Measurements from ENCODE around the gene XBP1.
A peak's percentile ranks its signal among the peaks of the same experiment; 100 is the strongest.
"Not testable (repeated sequence)": the region's sequence is repeated elsewhere in the genome, so short reads cannot be mapped to it uniquely, and the experiment has no call there.

XBP1 gene

GRCh38 chr22:28800308-28801041, at the start of gene XBP1:
TSS of gene XBP1 (minus strand) at chr22:28800569.
- DNase-seq = peak; percentile 71 to 81 (median 78)

- DNase-seq = no peak
Measured at GRCh38 chr22:28846994-28847393, 46.6 kb upstream of the XBP1 start.

- not testable (repeated sequence) for DNase-seq
Measured at GRCh38 chr22:28844277-28844676, 43.9 kb upstream of the XBP1 start.

- DNase-seq = no peak
Measured at GRCh38 chr22:28843633-28844032, 43.3 kb upstream of the XBP1 start.

GRCh38 chr22:28841111-28841510, 40.7 kb upstream of the XBP1 start:
- DNase-seq = no peak

GRCh38 chr22:28838971-28839370, 38.6 kb upstream of the XBP1 start:
- DNase-seq = no peak

- no peak for DNase-seq
Measured at GRCh38 chr22:28837640-28838039, 37.3 kb upstream of the XBP1 start.

GRCh38 chr22:28835630-28836189, 35.3 kb upstream of the XBP1 start:
- DNase-seq = no peak

- no peak for DNase-seq
Measured at GRCh38 chr22:28833276-28833923, 33.0 kb upstream of the XBP1 start.

GRCh38 chr22:28832731-28833130, 32.4 kb upstream of the XBP1 start:
- no peak for DNase-seq

- no peak for DNase-seq
Measured at GRCh38 chr22:28831140-28832072, 31.0 kb upstream of the XBP1 start.

- DNase-seq = no peak
Measured at GRCh38 chr22:28830441-28830840, 30.1 kb upstream of the XBP1 start.

- peak; percentile 39 to 52 (median 42) for DNase-seq
Measured at GRCh38 chr22:28829358-28830181, 29.2 kb upstream of the XBP1 start.

- DNase-seq = no peak
Measured at GRCh38 chr22:28826921-28827320, 26.6 kb upstream of the XBP1 start.

- DNase-seq = not testable (repeated sequence)
Measured at GRCh38 chr22:28826430-28826829, 26.1 kb upstream of the XBP1 start.

GRCh38 chr22:28824455-28824854, 24.1 kb upstream of the XBP1 start:
- DNase-seq = not testable (repeated sequence)

- no peak for DNase-seq
Measured at GRCh38 chr22:28822930-28823551, 22.7 kb upstream of the XBP1 start.

GRCh38 chr22:28821452-28821851, 21.1 kb upstream of the XBP1 start:
- no peak for DNase-seq

- DNase-seq = no peak
Measured at GRCh38 chr22:28820885-28821284, 20.5 kb upstream of the XBP1 start.

- DNase-seq = no peak
Measured at GRCh38 chr22:28819253-28820096, 19.1 kb upstream of the XBP1 start.

All from activated CD4-positive, CD25-positive, alpha-beta regulatory T cell (primary cell).